BJ (cell line): ENCODE data around the gene SUN1. TPM values are rescaled to one million over a fixed set of nuclear protein-coding genes. Genes with fewer than 3 reads are reported as not detected.

Experiments
- CTCF ChIA-PET: fragments of 350-600 bp; formaldehyde crosslinking; extraction: SDS; loops from one replicate; lab custom pipeline; 2021; ENCODE audit warnings: antibody characterized with exemption, inconsistent platforms; lab: Yijun Ruan, JAX
- POLR2A ChIA-PET: fragments of 300-600 bp; sonication (Branson Sonifier 250); formaldehyde crosslinking; extraction: SDS; loops from one replicate; lab custom pipeline; 2021; ENCODE audit warnings: antibody characterized with exemption; lab: Charles Lee
- DNase-seq: peaks from one replicate; pipeline ENCODE4 v3.0.0-alpha.2; 2011; ENCODE audit warnings: low read depth
- H3K27me3 ChIP-seq: 2 replicates; pipeline ENCODE4 v1.6.0; 2011; ENCODE audit warnings: low read length; ENCODE audit not compliant: control insufficient read depth, insufficient read depth
- H3K36me3 ChIP-seq: 2 replicates; pipeline ENCODE4 v1.5.1; 2011; ENCODE audit warnings: low read length; ENCODE audit not compliant: control insufficient read depth, insufficient read depth
- H3K4me3 ChIP-seq: 2 replicates; pipeline ENCODE4 v1.5.1; 2011; ENCODE audit warnings: low read depth, mild to moderate bottlenecking, control low read depth, low read length
- CTCF ChIP-seq: IDR thresholded peaks from 2 replicates; pipeline ENCODE4 v1.5.1; 2011; ENCODE audit warnings: low read depth, mild to moderate bottlenecking, control low read depth, inconsistent platforms, low read length, moderate library complexity; ENCODE audit not compliant: insufficient read depth
- polyA plus RNA-seq: library from polyadenylated mRNA; depleted of rRNA; stranded (reverse); fragments of >200 nt; gene quantifications from 2 replicates; pipeline ENCODE4 v1.2.3, GENCODE V29; 2011

Gene SUN1
- polyA plus RNA-seq, 1 experiment = 222 TPM

GRCh38 chr7:881441-882234 is 49.4 kb downstream of the SUN1 start:
- no peak for TF ChIP-seq CTCF
- DNase-seq = no peak
- POLR2A ChIA-PET = no interaction called here
- Histone ChIP-seq H3K4me3 (no peak overlapping the region), H3K36me3 (peaks cover 7% of the 10 kb centered on the region), H3K27me3 (no peaks in the 10 kb centered on the region)
- CTCF ChIA-PET = interaction anchor here (1.6 kb wide), 1 partner anchor 18 kb away, joined by 3 read pairs; no protein-coding TSS in a partner anchor

GRCh38 chr7:882336-883035 is 50.2 kb downstream of the SUN1 start:
- no peak for TF ChIP-seq CTCF
- ChIA-PET CTCF (interaction anchor here (1.6 kb wide), 1 partner anchor 18 kb away, joined by 3 read pairs; no protein-coding TSS in a partner anchor), POLR2A (no interaction called here)
- no peak for DNase-seq
- H3K4me3 ChIP-seq = no peak overlapping the region
- H3K36me3 ChIP-seq = peaks cover 14% of the 10 kb centered on the region
- H3K27me3 ChIP-seq = no peaks in the 10 kb centered on the region

GRCh38 chr7:883055-884021 is 51.1 kb downstream of the SUN1 start:
- ChIA-PET CTCF (no interaction called here), POLR2A (no interaction called here)
- Histone ChIP-seq H3K27me3 (no peaks in the 10 kb centered on the region), H3K4me3 (no peak overlapping the region), H3K36me3 (peaks cover 16% of the 10 kb centered on the region)
- no peak for TF ChIP-seq CTCF
- no peak for DNase-seq

GRCh38 chr7:884191-885003 is 52.1 kb downstream of the SUN1 start:
- Histone ChIP-seq H3K4me3 (no peak overlapping the region), H3K36me3 (peaks cover 25% of the 10 kb centered on the region), H3K27me3 (no peaks in the 10 kb centered on the region)
- ChIA-PET CTCF (interaction anchor here (1.5 kb wide), 2 partner anchors 11 to 98 kb away, joined by 4 to 7 read pairs; no protein-coding TSS in a partner anchor), POLR2A (no interaction called here)
- no peak for TF ChIP-seq CTCF
- DNase-seq = no peak
